Heart left ventricle (tissue), 13 donors: ENCODE data around the gene TLX2.

ENCODE experiments used
- POLR2A ChIP-seq, 2 donors: fragments of 450-650 bp; IDR thresholded peaks; one replicate each; pipeline ENCODE4 v1.6.1; 2017; ENCODE audit warnings: antibody characterized with exemption in 2 of 2, mild to moderate bottlenecking in 2 of 2, moderate library complexity in 2 of 2
- TF ChIP-seq, protein P1 (sequence below), 12 donors: fragments of 200-600 bp; sonication (generic) in 4 of 12; IDR thresholded peaks; one replicate each; pipeline versions ENCODE4 v1.5.0 to v1.8.0; 2018 to 2022; ENCODE audit warnings: antibody characterized with exemption in 12 of 12, mild to moderate bottlenecking in 5 of 12
- donor health status: ischemic (EF 13 %, LVEDD 7.1; RV severe dilation, severe dysfunction).
- donor health status: DM: no; HTN: yes; CAD: no.
- donor health status: DM: no; HTN: no; CAD: no.
- donor health status: ischemic (EF 25% LVEDD 6.9; RV normal size, moderate dysfunction).
- donor health status: ischemic (EF 25% LVEDD 5.7; RV mildly dilated, moderate dysfunction).
- donor health status: ischemic (EF 35%, LVEDD 5.7; RV mildly dilated, moderate dysfunction).
- donor health status: nonischemic (EF 11% LVEDD 7.7; RV severe dilation, severe dysfunction).
- donor health status: DM: yes; HTN: yes; CAD: no.
- donor health status: PGD.
- donor health status: ischemic (EF 29% LVEDD 5.4; RV normal size, mild dysfunction).
- donor health status: nonischemic (EF 23%, LVEDD 6.1; RV moderate dilation, normal function).

DNA sequence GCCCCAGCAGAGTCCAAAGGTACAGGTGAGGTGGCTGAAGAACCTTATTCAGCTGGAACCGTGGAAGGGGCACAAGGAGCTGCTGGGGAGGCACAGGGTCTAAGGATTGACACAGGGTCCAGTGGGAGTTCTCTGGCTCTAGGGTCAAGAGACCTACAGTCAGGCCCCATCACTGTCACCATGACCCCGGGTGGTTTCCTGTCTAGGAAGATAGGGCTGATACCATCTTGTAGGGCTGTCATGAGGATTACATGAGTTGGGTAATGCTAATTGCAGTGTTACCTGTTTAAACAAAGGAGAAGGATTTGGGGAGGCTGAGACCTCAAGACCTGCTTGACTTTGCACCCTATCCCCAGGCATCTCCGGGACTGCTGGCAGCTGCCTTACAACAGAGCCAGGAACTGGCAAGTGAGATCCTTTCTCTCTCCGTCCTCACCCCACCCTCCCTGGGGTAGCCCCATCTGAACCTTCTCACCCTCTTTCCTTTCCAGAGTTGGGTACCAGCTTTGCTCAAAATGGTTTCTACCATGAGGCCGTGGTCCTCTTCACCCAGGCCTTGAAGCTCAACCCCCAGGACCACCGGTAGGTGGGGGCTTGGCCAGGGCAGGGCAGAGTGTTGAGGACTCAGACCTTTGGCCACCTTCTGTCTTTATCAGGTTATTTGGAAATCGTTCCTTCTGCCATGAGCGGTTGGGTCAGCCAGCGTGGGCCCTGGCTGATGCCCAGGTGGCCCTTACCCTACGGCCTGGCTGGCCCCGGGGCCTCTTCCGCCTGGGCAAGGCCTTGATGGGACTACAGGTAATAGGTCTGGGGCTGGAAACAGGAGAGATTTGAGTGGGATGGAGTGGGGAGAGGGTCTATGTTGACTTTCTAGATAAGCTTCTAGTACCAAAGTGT, 22.4 kb upstream of the TLX2 start:
- TF ChIP-seq, protein P1, sequence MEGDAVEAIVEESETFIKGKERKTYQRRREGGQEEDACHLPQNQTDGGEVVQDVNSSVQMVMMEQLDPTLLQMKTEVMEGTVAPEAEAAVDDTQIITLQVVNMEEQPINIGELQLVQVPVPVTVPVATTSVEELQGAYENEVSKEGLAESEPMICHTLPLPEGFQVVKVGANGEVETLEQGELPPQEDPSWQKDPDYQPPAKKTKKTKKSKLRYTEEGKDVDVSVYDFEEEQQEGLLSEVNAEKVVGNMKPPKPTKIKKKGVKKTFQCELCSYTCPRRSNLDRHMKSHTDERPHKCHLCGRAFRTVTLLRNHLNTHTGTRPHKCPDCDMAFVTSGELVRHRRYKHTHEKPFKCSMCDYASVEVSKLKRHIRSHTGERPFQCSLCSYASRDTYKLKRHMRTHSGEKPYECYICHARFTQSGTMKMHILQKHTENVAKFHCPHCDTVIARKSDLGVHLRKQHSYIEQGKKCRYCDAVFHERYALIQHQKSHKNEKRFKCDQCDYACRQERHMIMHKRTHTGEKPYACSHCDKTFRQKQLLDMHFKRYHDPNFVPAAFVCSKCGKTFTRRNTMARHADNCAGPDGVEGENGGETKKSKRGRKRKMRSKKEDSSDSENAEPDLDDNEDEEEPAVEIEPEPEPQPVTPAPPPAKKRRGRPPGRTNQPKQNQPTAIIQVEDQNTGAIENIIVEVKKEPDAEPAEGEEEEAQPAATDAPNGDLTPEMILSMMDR (IDR thresholded peaks at IDR 0.05) = no peak
- no peak for TF ChIP-seq POLR2A (IDR thresholded peaks at IDR 0.05)
